AG04450 (cell line): ENCODE measurements around the gene GJA1. TPM values are rescaled to one million over a fixed set of nuclear protein-coding genes. Genes with fewer than 3 reads are reported as not detected.
"Not testable (repeated sequence)": the region's sequence is repeated elsewhere in the genome, so short reads cannot be mapped to it uniquely, and the experiment has no call there.

Experiments used
- CTCF ChIA-PET: fragments of 300-600, 350-600 bp; formaldehyde crosslinking; extraction: SDS; loops from one replicate; lab custom pipeline; 2022; ENCODE audit warnings: antibody characterized with exemption, inconsistent platforms; lab: Charles Lee
- POLR2A ChIA-PET: fragments of 350-600 bp; formaldehyde crosslinking; extraction: SDS; loops from one replicate; lab custom pipeline; 2021; ENCODE audit warnings: antibody characterized with exemption, inconsistent platforms; lab: Yijun Ruan, JAX
- DNase-seq: peaks from one replicate; pipeline ENCODE4 v3.0.0-alpha.2; 2011; ENCODE audit warnings: low read depth, low spot score
- H3K27ac ChIP-seq: one replicate; pipeline ENCODE4 v1.5.1; 2012; ENCODE audit warnings: low read depth, low read length, control low read depth
- H3K27me3 ChIP-seq: one replicate; pipeline ENCODE4 v1.6.0; 2012; ENCODE audit warnings: low read length; ENCODE audit not compliant: control insufficient read depth, insufficient read depth
- H3K4me3 ChIP-seq: 2 replicates; pipeline ENCODE4 v1.5.1; 2011; ENCODE audit warnings: mild to moderate bottlenecking, low read depth, low read length, control low read depth
- H3K9me3 ChIP-seq: 2 replicates; pipeline ENCODE4 v1.5.1; 2012; ENCODE audit warnings: low read length; ENCODE audit not compliant: control insufficient read depth, insufficient read depth
- CTCF ChIP-seq: IDR thresholded peaks from 2 replicates; pipeline ENCODE4 v1.5.1; 2011; ENCODE audit warnings: low read depth, low read length, control low read depth, inconsistent platforms
- polyA minus RNA-seq: library from RNA; depleted of rRNA, polyadenylated mRNA; stranded (reverse); fragments of >200 nt; gene quantifications from 2 replicates; pipeline ENCODE4 v1.2.3, GENCODE V29; 2011; rRNA and poly(A)+ RNA removed
- polyA plus RNA-seq: library from polyadenylated mRNA; depleted of rRNA; stranded (reverse); fragments of >200 nt; gene quantifications from 2 replicates; pipeline ENCODE4 v1.2.3, GENCODE V29; 2011; rRNA removed

GJA1 gene
- polyA plus RNA-seq (261 and 323 TPM in 2 replicates), polyA minus RNA-seq (234 and 259 TPM in 2 replicates)

DNA sequence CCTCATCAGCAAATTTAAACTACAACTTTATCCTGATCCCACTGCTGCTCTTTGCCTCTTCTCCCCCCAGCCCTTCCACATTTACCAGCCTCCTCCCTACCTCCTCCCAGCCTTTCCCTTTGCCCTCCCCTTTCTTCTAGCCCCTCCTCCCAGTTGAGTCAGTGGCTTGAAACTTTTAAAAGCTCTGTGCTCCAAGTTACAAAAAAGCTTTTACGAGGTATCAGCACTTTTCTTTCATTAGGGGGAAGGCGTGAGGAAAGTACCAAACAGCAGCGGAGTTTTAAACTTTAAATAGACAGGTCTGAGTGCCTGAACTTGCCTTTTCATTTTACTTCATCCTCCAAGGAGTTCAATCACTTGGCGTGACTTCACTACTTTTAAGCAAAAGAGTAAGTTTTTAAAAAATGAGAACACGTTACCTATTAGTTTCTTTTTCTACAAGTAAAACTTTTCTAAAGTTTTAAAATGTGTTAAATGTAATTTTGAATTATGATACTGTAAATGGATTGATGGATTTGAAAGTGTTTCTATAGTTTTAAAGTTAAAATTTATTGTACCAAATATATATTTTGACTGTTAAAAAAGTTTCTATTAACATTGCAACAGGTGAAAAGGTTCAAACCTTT, at the start of gene GJA1:
Gene GJA1 (plus strand): TSS at position 203 of the 626 bp plus-strand sequence. CDS start 11,202 bp downstream, outside the sequence.
- ChIA-PET POLR2A (no interaction called here), CTCF (interaction anchor here (0.7 to 10.1 kb wide), 5 partner anchors 87 to 750 kb away, joined by 3 to 83 read pairs (median 4); no protein-coding TSS in a partner anchor)
- no peak for TF ChIP-seq CTCF
- H3K9me3 ChIP-seq = peaks cover 3% of the 10 kb centered on the region; the same call in 1 of the 2 replicates
- peak within 1 kb of the TSS; percentile 87 for H3K4me3 ChIP-seq
- peak; percentile 46 for DNase-seq
- peak within 1 kb of the TSS; percentile 83 for H3K27ac ChIP-seq
- H3K27me3 ChIP-seq = no peaks in the 10 kb centered on the region

- H3K27me3 ChIP-seq, CTCF ChIA-PET, DNase-seq, POLR2A ChIA-PET, H3K4me3 ChIP-seq, H3K27ac ChIP-seq, H3K9me3 ChIP-seq: not testable (repeated sequence)
Measured at GRCh38 chr6:121386551-121386950, 48.9 kb upstream of the GJA1 start.

DNA sequence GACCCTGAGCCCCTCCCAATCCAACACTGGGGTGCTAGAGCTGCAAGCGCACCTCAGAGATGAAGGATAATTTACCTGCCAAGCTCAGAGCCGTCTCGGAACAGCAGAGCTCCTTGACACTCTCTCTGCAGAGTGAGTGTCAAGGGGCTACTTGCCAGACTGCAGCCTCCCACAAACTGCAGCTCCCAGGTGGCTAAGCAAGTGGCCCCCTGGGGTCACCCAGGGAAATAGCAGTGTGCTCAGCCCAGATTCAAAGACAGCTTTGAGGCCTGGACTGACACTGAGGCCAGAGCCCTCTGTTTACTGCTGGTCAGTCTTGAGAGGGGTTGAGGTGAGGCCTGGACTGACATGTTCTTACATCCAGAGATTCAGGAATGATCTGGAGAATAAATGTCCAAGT, 46.0 kb upstream of the GJA1 start:
- DNase-seq = no peak
- ChIA-PET POLR2A (no interaction called here), CTCF (no interaction called here)
- Histone ChIP-seq H3K4me3 (no peak overlapping the region), H3K9me3 (no peaks in the 10 kb centered on the region), H3K27me3 (peaks cover 2% of the 10 kb centered on the region), H3K27ac (no peak overlapping the region)
- no peak for TF ChIP-seq CTCF

DNA sequence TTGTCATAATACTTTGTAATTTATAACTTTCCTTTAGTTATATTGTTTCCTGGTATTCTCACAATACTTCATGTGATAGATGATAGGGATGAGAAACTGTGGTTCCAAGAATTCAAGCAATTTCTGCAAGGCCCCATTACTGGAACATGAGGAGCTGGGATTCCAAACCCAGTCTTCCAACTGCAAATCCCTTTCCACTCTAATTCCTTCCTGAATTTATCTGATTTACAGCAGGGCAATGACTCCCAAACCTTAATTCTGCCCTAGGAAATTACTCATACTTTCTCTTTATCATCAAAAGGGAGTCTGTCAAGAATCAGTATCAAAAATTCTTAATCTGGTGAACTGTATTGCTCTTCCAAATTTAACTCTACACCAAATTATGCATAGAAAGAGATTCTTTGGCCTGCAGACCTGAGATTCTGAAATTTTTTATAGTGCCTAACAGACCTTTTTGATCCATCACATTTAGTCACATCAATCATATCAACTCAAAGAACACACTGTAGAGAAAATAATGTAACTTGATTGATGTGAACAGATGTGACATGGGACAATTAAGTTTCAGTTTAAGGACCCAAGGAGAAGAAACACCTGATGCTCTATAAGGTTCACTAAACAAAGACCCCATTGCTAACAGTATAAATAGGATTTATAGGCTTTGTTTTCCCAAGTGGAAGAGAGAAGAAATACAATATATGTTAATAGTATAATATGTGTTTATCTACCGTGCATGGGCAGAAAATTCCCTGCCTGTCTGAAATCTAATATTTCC, 41.5 kb upstream of the GJA1 start:
- Histone ChIP-seq H3K4me3 (no peak overlapping the region), H3K9me3 (no peaks in the 10 kb centered on the region), H3K27me3 (peaks cover 2% of the 10 kb centered on the region), H3K27ac (no peak overlapping the region)
- TF ChIP-seq CTCF = no peak
- CTCF ChIA-PET = no interaction called here
- no peak for DNase-seq
- POLR2A ChIA-PET = no interaction called here

DNA sequence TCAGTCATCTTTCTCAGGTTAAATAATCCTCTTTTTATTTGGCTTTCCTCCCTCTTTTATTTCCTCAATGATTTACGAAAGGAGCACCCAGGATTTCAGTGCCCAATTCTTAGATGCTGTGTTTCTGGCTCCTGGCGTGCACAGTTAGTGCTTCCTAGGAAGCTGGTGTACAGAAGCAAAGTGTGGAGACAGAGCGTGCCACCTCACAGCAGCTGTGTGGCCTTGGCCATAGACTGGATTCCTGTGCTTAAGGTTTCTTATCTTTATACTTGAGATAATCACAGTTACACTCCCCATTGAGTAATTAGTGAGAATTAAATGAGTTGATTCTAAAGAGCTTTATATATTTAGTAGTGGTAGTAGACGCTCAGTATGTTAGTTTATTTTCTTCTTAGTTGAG, 39.7 kb upstream of the GJA1 start:
- ChIA-PET POLR2A (no interaction called here), CTCF (no interaction called here)
- TF ChIP-seq CTCF = no peak
- DNase-seq = no peak
- Histone ChIP-seq H3K27ac (no peak overlapping the region), H3K9me3 (no peaks in the 10 kb centered on the region), H3K27me3 (peaks cover 2% of the 10 kb centered on the region), H3K4me3 (no peak overlapping the region)

GRCh38 chr6:121397188-121397587, 38.3 kb upstream of the GJA1 start:
- not testable (repeated sequence) for H3K27ac ChIP-seq, DNase-seq, H3K9me3 ChIP-seq, H3K27me3 ChIP-seq, H3K4me3 ChIP-seq
- POLR2A ChIA-PET = interaction anchor here (0.6 kb wide), 1 partner anchor 8 kb away, joined by 3 read pairs; no protein-coding TSS in a partner anchor
- CTCF ChIA-PET = interaction anchor here (1.8 kb wide), 1 partner anchor 787 kb away, joined by 5 read pairs; no protein-coding TSS in a partner anchor
